ENCODE measurements around the gene OGFR.

OGFR gene

DNA sequence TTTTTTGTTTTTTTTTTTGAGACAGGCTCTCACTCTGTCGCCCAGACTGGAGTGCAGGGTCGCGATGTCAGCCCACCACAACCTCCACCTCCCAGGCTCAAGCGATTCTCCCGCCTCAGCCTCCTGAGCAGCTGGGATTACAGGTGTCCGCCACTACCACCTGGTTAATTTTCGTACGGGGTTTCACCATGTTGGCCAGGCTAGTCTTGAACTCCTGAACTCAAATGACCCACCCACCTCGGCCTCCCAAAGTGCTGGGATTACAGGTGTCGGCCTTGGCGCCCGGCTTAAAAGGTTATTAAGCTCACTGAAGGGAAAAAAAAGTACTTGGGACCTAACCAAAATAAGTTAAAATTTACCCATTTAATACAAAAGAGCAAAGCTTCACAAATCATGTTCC is 55.1 kb downstream of the OGFR start:
- DNase-seq (ENCODE audit: low spot score): no peak
- Histone ChIP-seq H3K4me3 (no peak overlapping the region), H3K27ac (no peak overlapping the region)
- no peak for TF ChIP-seq CTCF (IDR thresholded peaks at IDR 0.05)

DNA sequence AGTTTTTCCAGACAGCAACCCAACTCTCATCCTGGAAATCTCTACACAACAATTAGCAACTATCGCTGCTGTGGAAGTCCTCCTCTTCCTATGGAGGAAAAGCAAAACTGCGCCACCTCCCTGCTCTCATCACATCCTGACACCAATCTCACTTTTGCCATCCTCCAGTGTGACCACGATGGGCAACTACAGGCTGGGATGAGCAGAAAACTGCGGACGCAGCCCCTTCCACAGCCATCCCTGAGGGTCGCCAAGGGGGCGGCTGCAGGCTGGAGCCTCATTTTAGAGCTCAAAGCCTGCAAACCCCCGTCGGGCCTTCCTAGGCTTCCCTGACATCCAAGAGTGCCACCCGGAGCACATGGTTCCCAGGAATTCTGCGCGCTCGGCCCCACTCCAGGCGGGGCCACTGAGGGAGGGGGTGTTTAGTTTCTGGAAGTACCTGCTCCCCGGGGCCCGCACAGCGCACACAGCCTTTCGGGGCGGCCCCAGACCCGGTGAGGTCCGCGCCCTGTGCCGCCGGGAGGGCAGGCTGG is 55.8 kb downstream of the OGFR start:
- no peak for DNase-seq (ENCODE audit: low spot score)
- Histone ChIP-seq H3K4me3 (peak overlapping the region; percentile 87), H3K27ac (no peak overlapping the region)
- no peak for TF ChIP-seq CTCF (IDR thresholded peaks at IDR 0.05)

DNA sequence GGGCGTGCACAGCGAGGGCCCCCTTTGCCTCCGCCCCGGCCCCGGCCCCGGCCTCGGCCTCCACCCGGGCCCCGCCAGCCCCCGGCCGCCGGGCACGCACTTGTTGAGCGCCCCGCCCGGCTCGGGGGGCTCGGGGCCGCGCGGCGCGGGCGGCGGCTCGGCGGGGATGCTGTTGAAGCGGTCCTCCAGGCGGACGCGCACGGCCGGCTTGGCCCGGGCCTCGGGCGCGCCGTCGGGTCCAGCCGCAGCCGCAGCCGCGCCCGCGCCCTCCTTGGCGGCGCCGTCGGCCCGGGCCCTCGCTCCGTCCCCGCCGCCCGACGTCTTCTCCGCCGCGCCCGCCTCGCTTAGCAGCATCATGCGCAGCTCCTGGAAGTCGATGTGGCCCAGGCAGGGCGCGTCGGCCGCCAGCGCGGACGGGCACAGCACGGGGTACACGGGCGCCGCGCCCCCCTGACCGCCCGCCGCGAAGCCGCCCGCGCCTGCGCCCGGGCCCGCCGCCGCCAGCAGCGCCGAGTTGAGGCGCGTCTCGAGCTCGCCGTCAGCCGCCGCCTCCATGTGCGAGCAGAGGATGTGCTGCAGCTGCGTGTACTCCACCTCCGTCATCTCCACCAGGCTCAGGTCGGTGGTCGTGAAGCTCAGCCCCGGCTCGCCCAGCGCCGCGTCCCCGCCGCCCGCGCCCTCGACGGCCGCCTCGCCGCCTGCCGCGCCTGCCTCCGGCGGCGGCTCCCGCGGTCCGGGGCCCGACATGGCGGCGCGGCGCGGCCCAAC is 56.5 kb downstream of the OGFR start:
- DNase-seq (ENCODE audit: low spot score): no peak
- Histone ChIP-seq H3K27ac (peak overlapping the region in 1 of 2 donors; percentile 70), H3K4me3 (peak overlapping the region; percentile 87)
- no peak for TF ChIP-seq CTCF (IDR thresholded peaks at IDR 0.05)

DNA sequence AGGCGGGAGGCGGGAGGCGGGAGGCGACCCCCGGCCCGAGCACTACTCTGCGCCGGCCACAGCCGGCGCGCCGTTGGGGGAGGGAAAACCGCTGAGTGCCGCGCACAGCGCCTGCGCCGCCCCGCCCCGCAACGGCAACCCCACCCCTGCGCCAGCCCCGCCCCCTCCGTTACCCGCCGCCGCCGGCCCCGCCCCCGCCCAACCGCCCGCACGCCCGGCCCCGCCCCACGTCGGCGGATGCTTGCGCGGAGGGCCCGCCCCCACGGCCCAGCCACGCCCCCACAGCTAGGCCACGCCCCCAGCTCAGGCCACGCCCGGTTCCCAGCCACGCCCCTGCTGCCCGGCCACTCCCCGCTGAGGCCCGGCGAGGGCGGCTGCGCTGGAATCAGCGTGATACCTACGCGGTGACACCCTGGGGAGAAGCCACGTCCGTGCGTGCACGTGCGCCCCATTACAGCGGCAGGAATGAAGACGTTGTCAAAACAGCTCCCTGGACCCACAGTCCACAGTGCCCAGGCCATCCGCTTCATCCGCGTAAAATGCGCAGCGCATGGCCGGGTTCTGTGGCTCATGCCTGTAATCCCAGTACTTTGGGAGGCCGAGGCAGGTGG is 57.2 kb downstream of the OGFR start, which contains the start of gene TCFL5:
Gene TCFL5, minus strand, starts transcription at position 97 of the 611 bp plus-strand sequence. CDS start 152 bp downstream, outside the sequence.
- TF ChIP-seq CTCF (IDR thresholded peaks at IDR 0.05): no peak
- H3K27ac ChIP-seq: peak within 1 kb of the TSS in 1 of 2 donors; percentile 77
- DNase-seq (ENCODE audit: low spot score): peak; percentile 93
- H3K4me3 ChIP-seq: peak within 1 kb of the TSS; percentile 87
